ENCODE data around the gene TRMT44.

- TF ChIP-seq POLR2A (IDR thresholded peaks at IDR 0.05; ENCODE audit: low read length) (no peak), GATA1 (IDR thresholded peaks at IDR 0.05; ENCODE audit: low read depth, low read length) (no peak)
Measured at GRCh38 chr4:8410066-8410625, 30.4 kb upstream of the TRMT44 start.
